Activated CD8-positive, alpha-beta T cell treated with anti-CD3 and anti-CD28 coated beads, Interleukin-2, amount 10 ng/mL, durations not matched to agents 7 days and 5 days (primary cell): ENCODE measurements around the gene TET2. TPM values are rescaled to one million over a fixed set of nuclear protein-coding genes. Genes with fewer than 3 reads are reported as not detected.

Experiments used
- ATAC-seq: fragments of 150-1000 bp; cut with Tn5 transposase; one replicate; pipeline ENCODE4 v1.10.0; 2021; ENCODE audit warnings: moderate library complexity
- CTCF ChIA-PET: fragments of 350-600 bp; sonication (Branson Sonifier 250); formaldehyde crosslinking; loops from one replicate; lab custom pipeline; 2021; ENCODE audit warnings: antibody characterized with exemption; lab: Charles Lee
- POLR2A ChIA-PET: fragments of 350-600 bp; sonication (Branson Sonifier 250); formaldehyde crosslinking; loops from one replicate; lab custom pipeline; 2021; ENCODE audit warnings: antibody characterized with exemption; lab: Charles Lee
- DNase-seq: peaks from one replicate; pipeline ENCODE4 v3.0.0-alpha.2; 2020
- H3K27ac Mint-ChIP-seq: one replicate; pipeline ENCODE4 v1.8.0; 2021; ENCODE audit warnings: mild to moderate bottlenecking, mixed read lengths
- H3K27me3 Mint-ChIP-seq: one replicate; pipeline ENCODE4 v1.8.0; 2021; ENCODE audit warnings: low read depth, mixed read lengths
- H3K36me3 Mint-ChIP-seq: one replicate; pipeline ENCODE4 v1.8.0; 2021; ENCODE audit warnings: low read depth, mixed read lengths
- H3K4me1 Mint-ChIP-seq: one replicate; pipeline ENCODE4 v1.8.0; 2021; ENCODE audit warnings: low read depth, mixed read lengths
- H3K4me3 Mint-ChIP-seq: one replicate; pipeline ENCODE4 v1.8.0; 2021; ENCODE audit warnings: mild to moderate bottlenecking, mixed read lengths
- H3K9me3 Mint-ChIP-seq: one replicate; pipeline ENCODE4 v1.8.0; 2022; ENCODE audit warnings: mixed read lengths; ENCODE audit not compliant: insufficient read depth
- total RNA-seq, 2 experiments: library from RNA; stranded (reverse); gene quantifications; one replicate each; pipeline ENCODE4 v1.2.3, GENCODE V29; 2021

The TET2 gene
- total RNA-seq, 2 experiments from 2014 or later, result 28.4 to 29.3 TPM

GRCh38 chr4:105305019-105305836, 158.6 kb downstream of the TET2 start:
- H3K27me3 Mint-ChIP-seq, result no peaks in the 10 kb centered on the region
- ATAC-seq (no peak), DNase-seq (no peak)
- H3K36me3 Mint-ChIP-seq, result peaks cover 15% of the 10 kb centered on the region
- peaks cover 12% of the 10 kb centered on the region for H3K9me3 Mint-ChIP-seq
- no peak overlapping the region for H3K4me3 Mint-ChIP-seq
- H3K4me1 Mint-ChIP-seq, result peaks cover 18% of the 10 kb centered on the region
- ChIA-PET CTCF (interaction anchor here (0.7 to 0.8 kb wide), 2 partner anchors 10 to 157 kb away, joined by 3 read pairs; no protein-coding TSS in a partner anchor), POLR2A (interaction anchor here (0.7 kb wide), 1 partner anchor 30 kb away, joined by 4 read pairs; no protein-coding TSS in a partner anchor)
- peak overlapping the region; percentile 37 for H3K27ac Mint-ChIP-seq

DNA sequence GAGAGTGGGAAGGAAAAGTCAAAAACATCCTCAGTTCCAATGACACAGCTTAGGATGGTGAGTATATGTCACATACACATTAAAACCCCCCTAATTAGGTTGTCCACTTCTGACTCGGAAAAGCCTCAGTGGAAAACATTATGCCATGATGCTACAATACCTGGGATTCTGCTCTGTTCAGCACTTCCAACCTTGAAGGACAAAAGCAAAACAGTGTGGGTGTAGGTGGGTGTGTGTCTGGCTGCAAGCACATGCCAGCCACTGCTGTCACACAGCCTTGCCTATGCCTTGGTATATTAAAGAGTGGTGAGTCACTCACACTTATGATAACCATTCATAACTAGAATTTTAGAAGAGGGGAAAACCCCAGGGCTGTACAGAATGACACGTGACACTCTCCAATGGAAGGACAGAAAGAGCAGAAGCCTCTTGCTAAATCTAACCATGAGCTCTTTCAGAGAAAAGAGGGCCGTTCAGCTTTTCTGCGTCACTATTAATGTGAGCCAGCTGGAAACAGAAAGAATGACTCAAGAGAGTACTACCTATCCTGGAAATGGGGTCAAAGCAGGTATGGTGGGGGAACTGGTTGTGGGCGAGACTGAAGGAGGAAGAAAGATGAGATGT, 159.6 kb downstream of the TET2 start:
- H3K36me3 Mint-ChIP-seq, result peaks cover 13% of the 10 kb centered on the region
- peak overlapping the region; percentile 16 for H3K4me3 Mint-ChIP-seq
- peaks cover 12% of the 10 kb centered on the region for H3K9me3 Mint-ChIP-seq
- ATAC-seq (peak; percentile 95), DNase-seq (peak; percentile 48)
- no peaks in the 10 kb centered on the region for H3K27me3 Mint-ChIP-seq
- H3K27ac Mint-ChIP-seq, result peak overlapping the region; percentile 77
- ChIA-PET CTCF (interaction anchor here (0.6 to 0.8 kb wide), 2 partner anchors 158 to 446 kb away, joined by 3 read pairs; no protein-coding TSS in a partner anchor), POLR2A (interaction anchor here (0.7 kb wide), 1 partner anchor 31 kb away, joined by 4 read pairs; no protein-coding TSS in a partner anchor)
- peaks cover 18% of the 10 kb centered on the region for H3K4me1 Mint-ChIP-seq

GRCh38 chr4:105306820-105307219, 160.1 kb downstream of the TET2 start:
- ChIA-PET POLR2A (no interaction called here), CTCF (no interaction called here)
- no peak for DNase-seq
- Mint-ChIP-seq H3K4me3 (peak overlapping the region; percentile 16), H3K27ac (peak overlapping the region; percentile 77), H3K9me3 (peaks cover 12% of the 10 kb centered on the region), H3K27me3 (no peaks in the 10 kb centered on the region), H3K36me3 (peaks cover 12% of the 10 kb centered on the region), H3K4me1 (peaks cover 18% of the 10 kb centered on the region)
- ATAC-seq, result no peak

GRCh38 chr4:105318486-105318885, 171.8 kb downstream of the TET2 start:
- no peak for DNase-seq
- peaks cover 4% of the 10 kb centered on the region for H3K4me1 Mint-ChIP-seq
- ChIA-PET CTCF (no interaction called here), POLR2A (no interaction called here)
- ATAC-seq, result no peak
- H3K9me3 Mint-ChIP-seq, result peaks cover 25% of the 10 kb centered on the region
- H3K36me3 Mint-ChIP-seq, result peaks cover under 1% of the 10 kb centered on the region
- H3K27me3 Mint-ChIP-seq, result no peaks in the 10 kb centered on the region
- H3K27ac Mint-ChIP-seq, result no peak overlapping the region
- no peak overlapping the region for H3K4me3 Mint-ChIP-seq

DNA sequence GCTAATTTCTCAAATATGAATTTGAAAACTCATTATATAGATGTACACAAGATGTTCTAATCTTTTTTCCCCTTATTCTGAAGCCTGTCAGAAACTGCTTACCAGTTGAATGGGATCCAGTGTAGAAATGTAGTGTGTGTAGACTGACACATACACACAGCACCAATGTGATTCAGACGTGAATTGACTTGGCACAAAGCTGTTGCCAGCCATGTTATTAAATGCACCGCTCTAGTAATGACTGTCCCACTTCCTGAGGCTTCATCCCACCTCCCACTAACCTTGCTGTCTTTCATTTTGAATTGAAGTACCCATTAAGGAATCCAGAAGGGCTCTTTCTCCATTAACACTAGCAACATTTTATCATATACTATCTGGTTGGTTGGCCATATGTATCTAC, 180.5 kb downstream of the TET2 start:
- no peaks in the 10 kb centered on the region for H3K36me3 Mint-ChIP-seq
- DNase-seq (no peak), ATAC-seq (no peak)
- ChIA-PET POLR2A (no interaction called here), CTCF (no interaction called here)
- peaks cover 18% of the 10 kb centered on the region for H3K4me1 Mint-ChIP-seq
- no peak overlapping the region for H3K27ac Mint-ChIP-seq
- no peak overlapping the region for H3K4me3 Mint-ChIP-seq
- H3K9me3 Mint-ChIP-seq, result no peaks in the 10 kb centered on the region
- H3K27me3 Mint-ChIP-seq, result no peaks in the 10 kb centered on the region

- CTCF ChIA-PET, result no interaction called here
Observed at GRCh38 chr4:105327956-105328355, 181.3 kb downstream of the TET2 start.

DNA sequence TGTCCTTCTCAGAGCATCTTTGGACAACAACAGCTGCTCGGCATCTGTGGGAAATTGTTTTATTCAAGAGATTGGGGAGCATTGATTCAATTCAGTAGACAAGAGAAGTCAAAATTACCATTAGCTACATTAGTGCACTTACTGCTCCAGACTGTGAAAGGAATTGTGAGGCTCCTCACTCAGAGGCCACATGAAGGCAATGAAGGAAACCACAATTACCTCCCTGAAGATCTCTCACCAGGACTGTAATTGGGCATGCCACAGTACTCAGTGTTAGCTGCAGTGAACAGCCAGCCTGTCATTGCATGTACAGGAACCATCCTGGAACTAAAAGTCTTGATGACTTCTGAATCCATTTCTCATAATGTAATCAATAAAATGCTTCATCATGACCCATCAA, 182.4 kb downstream of the TET2 start:
- peak; percentile 31 for DNase-seq
- no peaks in the 10 kb centered on the region for H3K27me3 Mint-ChIP-seq

More at GRCh38 chr4:105327956-105328355, 181.3 kb downstream of the TET2 start:
- H3K4me1 Mint-ChIP-seq, result peaks cover 18% of the 10 kb centered on the region
- H3K27ac Mint-ChIP-seq, result no peak overlapping the region
- H3K27me3 Mint-ChIP-seq, result no peaks in the 10 kb centered on the region
- H3K36me3 Mint-ChIP-seq, result no peaks in the 10 kb centered on the region
- DNase-seq (no peak), ATAC-seq (no peak)
- no peak overlapping the region for H3K4me3 Mint-ChIP-seq
- no peaks in the 10 kb centered on the region for H3K9me3 Mint-ChIP-seq
- POLR2A ChIA-PET, result no interaction called here

More for the DNA sequence above, 182.4 kb downstream of the TET2 start:
- no peaks in the 10 kb centered on the region for H3K9me3 Mint-ChIP-seq
- no peaks in the 10 kb centered on the region for H3K36me3 Mint-ChIP-seq
- CTCF ChIA-PET, result no interaction called here
- H3K27ac Mint-ChIP-seq, result no peak overlapping the region
- peaks cover 18% of the 10 kb centered on the region for H3K4me1 Mint-ChIP-seq
- POLR2A ChIA-PET, result no interaction called here
- peak; percentile 36 for ATAC-seq
- H3K4me3 Mint-ChIP-seq, result no peak overlapping the region
